CD4-positive, alpha-beta T cell treated with Interleukin-17A for 1 hour (primary cell): ENCODE data around the gene KRTAP27-1.

Experiments
- DNase-seq: peaks from one replicate; pipeline ENCODE4 v3.0.0-alpha.2; 2020

Gene KRTAP27-1

DNA sequence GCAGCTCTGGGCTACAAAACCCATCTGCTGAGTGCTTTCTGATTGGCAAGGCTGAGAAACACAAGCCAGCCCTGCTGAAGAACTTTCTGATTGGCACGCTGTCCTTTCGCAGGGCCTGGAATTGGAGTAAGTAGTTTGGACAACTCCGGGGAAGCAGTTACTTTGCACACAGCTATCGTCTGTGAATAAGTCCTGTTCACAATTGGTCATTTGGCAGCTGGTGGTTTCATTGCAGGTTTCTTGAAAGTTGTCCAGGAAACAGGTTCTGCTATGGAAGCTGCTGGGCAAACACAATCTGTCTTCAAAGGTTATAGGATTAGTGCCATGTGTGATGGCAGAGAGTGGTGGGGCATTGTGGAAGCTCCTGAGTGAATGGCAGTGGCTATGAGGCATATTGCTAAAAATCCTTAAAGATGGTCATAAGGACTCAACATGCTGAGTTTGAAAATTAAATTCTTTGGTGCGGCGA, at the start of gene KRTAP27-1:
Gene KRTAP27-1, minus strand, starts transcription at position 419 of the 469 bp plus-strand sequence. Its CDS starts 26 bp downstream, at position 393.
- no peak for DNase-seq

- no peak for DNase-seq
Measured at GRCh38 chr21:30382201-30382600, 44.7 kb upstream of the KRTAP27-1 start.

DNA sequence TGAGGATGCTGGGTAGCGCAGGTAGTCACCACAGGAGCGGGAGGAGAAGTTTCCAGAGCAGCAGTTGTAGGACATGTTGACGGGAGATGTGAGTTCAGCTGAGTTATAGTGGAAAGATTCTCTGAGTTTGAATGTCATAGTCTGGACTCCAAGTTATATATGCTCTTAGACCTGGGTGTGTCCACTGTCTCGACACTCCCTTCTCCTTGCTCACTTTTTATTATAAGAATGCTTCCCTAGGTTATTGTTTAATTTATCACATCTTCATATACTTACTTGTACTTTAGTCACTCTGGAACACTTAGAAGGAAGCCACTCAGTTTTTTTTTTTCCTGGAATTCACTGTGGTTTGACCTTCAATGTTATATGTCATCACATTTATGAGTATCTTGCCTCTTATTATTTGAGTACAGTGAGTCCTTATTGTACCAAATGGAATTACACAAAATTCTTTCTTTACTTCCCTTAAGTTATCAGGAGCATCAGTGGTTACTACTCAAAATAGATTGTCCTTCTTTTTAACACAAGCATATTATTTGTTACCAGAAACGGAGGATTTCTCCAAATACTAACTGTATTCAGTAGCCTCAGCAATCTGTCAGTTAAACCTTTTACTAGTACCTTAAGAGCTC, 34.8 kb upstream of the KRTAP27-1 start, which contains the start of gene KRTAP13-2:
Gene KRTAP13-2, minus strand, starts transcription at position 133 of the 632 bp plus-strand sequence. Its CDS starts 58 bp downstream, at position 75.
- no peak for DNase-seq

DNA sequence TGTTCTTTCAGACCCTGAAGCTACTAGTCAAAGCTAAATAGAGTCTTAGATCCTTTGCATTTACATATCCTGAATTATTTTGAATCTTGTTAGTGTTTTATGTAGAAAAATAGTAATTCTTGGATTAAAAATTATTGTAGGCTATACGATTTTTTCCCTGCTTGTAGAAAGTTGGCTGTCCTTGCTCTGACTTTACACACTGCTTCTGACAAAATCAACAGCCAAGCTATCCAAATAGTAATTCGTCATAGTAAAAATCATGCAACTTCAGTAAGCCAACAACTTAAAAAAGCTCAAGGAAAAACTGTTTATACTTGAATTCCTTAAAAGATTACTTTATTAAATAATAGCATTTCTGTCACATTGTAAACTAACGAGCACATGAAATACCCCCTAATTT, 18.4 kb upstream of the KRTAP27-1 start:
- no peak for DNase-seq

DNA sequence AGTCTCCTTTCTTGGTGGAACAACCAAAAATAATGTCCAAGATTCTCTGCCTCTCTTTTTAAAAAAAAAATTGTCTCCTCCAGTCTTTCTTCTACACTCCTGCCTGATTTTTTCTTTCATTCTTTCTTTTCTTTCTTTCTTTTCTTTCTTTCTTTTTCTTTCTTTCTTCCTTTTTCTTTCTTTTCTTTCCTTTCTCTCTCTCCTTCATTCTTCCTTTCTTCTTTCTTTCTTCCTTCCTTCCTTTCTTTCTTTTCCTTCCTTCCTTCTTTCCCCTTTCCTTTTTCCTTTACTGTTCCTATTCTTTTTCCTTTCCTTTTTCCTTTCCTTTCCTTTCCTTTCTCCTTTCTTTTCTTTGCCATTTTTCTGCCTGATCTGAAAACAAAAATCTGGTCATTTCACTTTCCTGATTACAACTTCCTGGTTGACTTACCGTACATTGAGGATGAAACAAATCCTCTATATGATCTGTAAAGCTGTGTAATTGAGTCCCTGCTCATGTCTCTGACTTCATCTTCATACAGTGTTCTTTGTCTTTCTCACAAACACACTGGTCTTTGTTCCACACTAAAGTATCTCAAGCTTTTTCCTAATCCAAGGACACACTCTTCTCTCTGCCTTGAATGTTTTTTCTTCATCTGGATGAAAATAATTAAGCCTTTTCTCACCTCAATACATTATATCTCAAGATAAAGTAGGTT, 17.0 kb upstream of the KRTAP27-1 start:
- no peak for DNase-seq

DNA sequence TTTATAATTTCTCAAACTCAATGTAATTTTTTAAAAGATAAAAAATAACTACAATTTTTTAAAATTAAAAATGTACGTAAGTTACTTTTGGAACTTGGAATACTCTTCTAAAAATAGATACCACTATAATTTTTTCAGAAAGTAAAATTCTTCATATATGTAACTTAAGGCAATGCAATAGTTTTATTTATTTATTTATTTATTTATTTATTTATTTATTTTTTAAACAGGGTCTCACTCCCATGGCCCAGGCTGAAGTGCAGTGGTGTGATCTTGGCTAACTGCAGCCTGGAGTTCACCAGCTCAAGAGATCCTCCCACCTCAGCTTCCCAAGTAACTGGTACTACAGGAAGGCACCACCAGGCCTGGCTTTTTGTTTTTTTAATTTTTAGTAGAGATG, 14.0 kb upstream of the KRTAP27-1 start:
- no peak for DNase-seq

DNA sequence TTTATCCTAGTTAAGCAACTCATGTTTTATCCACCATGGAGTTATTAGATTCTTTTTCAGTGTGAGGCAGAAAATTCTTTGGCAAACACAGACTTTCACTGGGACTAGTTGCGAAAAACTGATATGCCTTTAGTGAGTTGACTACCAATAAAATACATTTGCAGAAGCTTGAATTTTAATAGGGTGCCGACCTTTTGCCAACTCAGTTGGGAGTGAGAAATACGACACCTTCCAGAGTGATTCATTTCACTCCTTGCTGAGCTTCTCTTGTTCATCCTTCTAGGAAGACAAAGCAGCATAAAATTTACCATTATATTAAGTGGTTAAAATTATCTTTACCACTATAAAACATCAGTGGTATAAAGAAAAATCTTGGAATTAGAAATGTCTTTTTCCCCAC, 12.1 kb upstream of the KRTAP27-1 start:
- no peak for DNase-seq

- no peak for DNase-seq
Measured at GRCh38 chr21:30348506-30348905, 11.0 kb upstream of the KRTAP27-1 start, which contains the start of gene KRTAP23-1. Gene KRTAP23-1, minus strand, starts transcription at chr21:30348606. Its CDS starts 0 bp downstream, at chr21:30348606.

- DNase-seq, result no peak
Measured at GRCh38 chr21:30345014-30345413, 7.5 kb upstream of the KRTAP27-1 start.

DNA sequence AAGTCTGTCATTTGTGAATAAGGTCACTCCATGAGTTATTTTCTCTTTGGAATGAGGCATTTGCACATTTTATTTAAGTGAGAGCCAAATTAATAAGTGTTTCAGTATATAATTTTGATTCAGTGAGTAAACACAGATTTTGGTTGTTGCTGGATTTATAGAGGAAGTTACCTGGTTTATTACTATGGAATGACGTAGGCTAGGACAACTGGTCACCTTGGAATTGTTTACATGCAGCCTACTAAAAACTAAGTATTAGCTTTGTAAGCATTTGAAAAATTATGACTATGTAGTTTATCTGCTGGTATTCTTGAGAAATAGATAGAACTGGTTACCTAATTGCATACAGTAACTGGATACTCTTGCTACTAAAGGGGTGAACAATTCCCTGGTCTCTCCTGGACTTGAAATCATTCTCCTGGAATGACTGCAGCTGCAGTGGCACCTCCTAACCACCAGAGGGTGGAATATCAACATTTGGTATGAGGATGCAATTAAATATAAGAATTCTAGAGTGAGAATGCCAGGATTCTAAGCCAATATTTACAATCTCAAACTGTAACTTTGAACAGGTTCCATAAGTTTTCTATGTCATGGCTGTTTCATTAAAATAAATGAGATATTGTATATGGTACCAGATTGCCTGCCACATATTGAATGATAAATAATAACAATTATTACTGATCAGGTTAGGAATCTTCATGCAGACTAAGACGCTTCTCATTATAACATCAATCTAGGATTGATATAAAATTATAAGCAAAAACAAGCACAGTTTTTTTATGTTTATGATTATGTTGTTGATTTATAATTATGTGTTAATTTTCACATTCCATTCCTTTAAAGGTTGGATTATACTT, 3.5 kb upstream of the KRTAP27-1 start:
- peak; percentile 15 for DNase-seq

DNA sequence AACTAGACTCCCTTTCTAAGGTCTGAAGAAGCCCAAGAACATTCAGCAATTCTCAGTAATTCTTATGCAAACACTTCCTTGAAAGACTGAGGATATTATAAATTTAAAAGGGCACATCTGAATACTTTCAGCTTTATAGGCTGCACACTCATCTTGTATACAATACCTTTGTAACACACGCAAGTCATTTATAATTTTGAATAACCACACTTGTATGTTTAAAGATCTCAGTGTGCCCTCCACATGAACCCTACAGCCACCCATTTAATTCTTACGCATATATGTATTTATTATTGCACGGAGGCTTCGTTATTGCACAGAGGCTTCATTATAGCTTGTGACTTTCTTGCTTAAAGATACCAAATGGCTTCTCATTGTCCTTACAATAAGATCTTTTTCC, 1.2 kb upstream of the KRTAP27-1 start:
- DNase-seq, result no peak

DNA sequence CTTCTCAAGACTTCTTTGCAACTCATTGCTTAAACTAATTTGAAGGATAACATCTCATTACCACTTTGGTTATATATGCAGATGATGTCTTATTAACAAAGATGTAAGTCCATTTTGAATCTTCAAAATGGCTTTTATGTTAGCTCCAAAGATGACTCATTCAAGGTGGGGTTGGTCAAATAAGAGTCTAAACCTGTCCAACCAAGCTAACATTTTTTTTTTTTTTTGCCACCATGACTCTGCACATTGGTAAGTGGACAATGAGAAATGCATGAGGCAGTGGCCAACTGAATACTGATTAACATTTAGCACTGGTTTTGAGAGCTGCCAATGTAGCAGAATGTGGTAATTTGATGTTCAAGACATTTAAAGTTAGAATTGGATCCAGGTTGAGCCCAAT, 278 bp upstream of the KRTAP27-1 start:
- DNase-seq, result no peak

DNA sequence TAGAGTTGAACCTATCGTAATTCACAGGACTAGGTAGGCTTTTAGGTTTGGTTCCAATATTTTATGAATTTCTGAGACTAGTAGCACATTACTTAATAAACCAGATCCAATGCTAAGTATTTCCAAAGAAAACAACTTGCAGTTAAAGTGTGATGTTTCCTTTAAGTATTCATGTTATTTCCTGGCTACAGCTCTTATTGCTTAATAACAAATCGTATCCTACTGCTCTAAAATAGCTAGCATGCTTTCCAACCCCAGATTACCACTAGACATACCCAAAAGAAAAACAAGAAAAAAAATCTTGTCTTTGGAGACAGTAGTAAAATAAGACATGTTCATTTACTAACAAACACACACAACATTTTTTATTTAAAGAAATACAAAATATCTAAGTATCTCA, 898 bp downstream of the KRTAP27-1 start:
- no peak for DNase-seq

DNA sequence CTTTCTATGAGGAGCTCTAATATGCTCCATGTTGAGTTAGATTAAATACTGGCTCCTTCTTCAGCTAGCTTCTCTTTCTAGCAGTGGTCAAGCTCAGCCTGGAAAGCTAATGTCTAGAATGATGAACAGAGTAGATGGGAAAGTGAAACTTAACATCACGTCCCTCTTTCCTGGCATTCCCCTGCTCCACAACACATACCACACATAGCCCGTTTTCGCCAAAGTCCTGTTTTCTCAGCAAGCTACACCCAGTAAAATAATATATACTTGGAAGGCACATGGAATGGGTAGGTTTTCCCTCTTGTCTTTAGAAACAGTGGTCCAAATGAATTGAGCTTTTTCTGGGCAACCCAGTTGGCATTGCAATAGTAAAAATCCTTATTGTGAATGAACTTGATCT, 3.8 kb downstream of the KRTAP27-1 start:
- DNase-seq, result no peak

- DNase-seq, result no peak
Measured at GRCh38 chr21:30332681-30333080, 4.8 kb downstream of the KRTAP27-1 start.

GRCh38 chr21:30329203-30329875, 8.2 kb downstream of the KRTAP27-1 start:
- no peak for DNase-seq

DNA sequence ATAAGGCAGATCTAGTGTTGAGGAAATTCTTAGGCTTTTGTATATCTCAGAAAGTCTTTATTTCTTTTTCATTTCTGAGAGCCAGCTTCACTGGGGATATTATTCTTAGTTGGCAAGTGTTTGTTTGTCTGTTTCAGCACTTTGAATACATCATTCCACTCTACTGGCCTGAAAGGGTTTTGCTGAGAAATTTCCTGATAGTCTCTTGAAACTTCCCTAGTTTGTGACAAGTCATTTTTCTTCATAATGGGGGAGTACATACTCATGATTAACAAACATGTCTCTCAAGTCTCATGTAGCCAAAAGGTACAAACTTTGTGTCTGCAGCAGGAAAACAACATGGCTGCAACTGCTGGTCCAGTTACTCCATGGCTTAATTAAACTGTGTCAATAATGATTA, 11.1 kb downstream of the KRTAP27-1 start:
- no peak for DNase-seq

GRCh38 chr21:30320215-30320614, 17.3 kb downstream of the KRTAP27-1 start, which contains the start of gene KRTAP26-1:
Gene KRTAP26-1, minus strand, starts transcription at chr21:30320315. Its CDS starts 280 bp downstream, at chr21:30320035.
- no peak for DNase-seq

DNA sequence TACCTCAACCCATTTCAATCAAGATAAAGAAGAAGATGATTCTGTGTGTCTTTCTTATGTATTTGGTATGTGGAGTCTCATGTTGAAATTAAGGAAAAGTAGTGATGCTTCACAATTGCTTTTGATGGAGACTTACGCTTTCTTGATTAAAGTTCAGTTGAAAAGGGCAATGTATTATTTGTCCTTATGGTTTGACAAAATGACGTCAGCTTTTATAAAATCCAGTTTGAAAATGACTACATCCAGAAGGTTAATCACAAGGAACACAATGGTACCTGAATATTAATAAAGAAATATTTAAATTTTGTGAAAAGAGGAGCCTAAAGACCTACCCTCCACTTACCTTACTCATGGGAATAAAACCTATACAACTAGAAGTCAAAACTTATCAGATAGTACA, 21.8 kb downstream of the KRTAP27-1 start:
- no peak for DNase-seq

- no peak for DNase-seq
Measured at GRCh38 chr21:30306884-30307283, 30.6 kb downstream of the KRTAP27-1 start.

GRCh38 chr21:30305136-30305535, 32.4 kb downstream of the KRTAP27-1 start:
- no peak for DNase-seq

GRCh38 chr21:30289215-30289614, 48.3 kb downstream of the KRTAP27-1 start, which contains the start of gene KRTAP25-1:
Gene KRTAP25-1, minus strand, starts transcription at chr21:30289514. Its CDS starts 24 bp downstream, at chr21:30289490.
- no peak for DNase-seq
